GM19328 (cell line): ENCODE measurements around the gene CD1D.
"Not testable (repeated sequence)": the region's sequence is repeated elsewhere in the genome, so short reads cannot be mapped to it uniquely, and the experiment has no call there.

Source experiments
- ATAC-seq: cut with Tn5 transposase; IDR thresholded peaks from one replicate; pipeline ENCODE4 v1.9.1; 2021; ENCODE audit warnings: mild to moderate bottlenecking, moderate library complexity; ENCODE audit not compliant: unreplicated experiment

The CD1D gene

GRCh38 chr1:158175915-158176314 lies 4.8 kb upstream of the CD1D start:
- not testable (repeated sequence) for ATAC-seq

- no peak for ATAC-seq
Observed at GRCh38 chr1:158176399-158176798, 4.3 kb upstream of the CD1D start.

GRCh38 chr1:158176849-158177699 lies 3.6 kb upstream of the CD1D start:
- ATAC-seq = not testable (repeated sequence)

GRCh38 chr1:158177700-158178450 lies 2.8 kb upstream of the CD1D start:
- ATAC-seq = no peak

- ATAC-seq = peak; percentile 96
Observed at GRCh38 chr1:158179301-158180041, 1.2 kb upstream of the CD1D start.

- no peak for ATAC-seq
Observed at GRCh38 chr1:158181577-158181922, 855 bp downstream of the CD1D start.

GRCh38 chr1:158185770-158186169 lies 5.1 kb downstream of the CD1D start:
- ATAC-seq = no peak

- no peak for ATAC-seq
Observed at GRCh38 chr1:158186180-158186579, 5.5 kb downstream of the CD1D start.

- no peak for ATAC-seq
Observed at GRCh38 chr1:158188611-158189010, 7.9 kb downstream of the CD1D start.

- no peak for ATAC-seq
Observed at GRCh38 chr1:158189624-158190023, 8.9 kb downstream of the CD1D start.

GRCh38 chr1:158191299-158191698 lies 10.6 kb downstream of the CD1D start:
- no peak for ATAC-seq

- ATAC-seq = no peak
Observed at GRCh38 chr1:158196461-158196860, 15.8 kb downstream of the CD1D start.

GRCh38 chr1:158199849-158200248 lies 19.2 kb downstream of the CD1D start:
- ATAC-seq = no peak

GRCh38 chr1:158200527-158200926 lies 19.8 kb downstream of the CD1D start:
- no peak for ATAC-seq

GRCh38 chr1:158203693-158204457 lies 23.2 kb downstream of the CD1D start:
- no peak for ATAC-seq

GRCh38 chr1:158204458-158204827 lies 23.7 kb downstream of the CD1D start:
- no peak for ATAC-seq

GRCh38 chr1:158208586-158209116 lies 28.0 kb downstream of the CD1D start:
- no peak for ATAC-seq

- no peak for ATAC-seq
Observed at GRCh38 chr1:158212320-158212719, 31.6 kb downstream of the CD1D start.

- ATAC-seq = not testable (repeated sequence)
Observed at GRCh38 chr1:158223445-158223844, 42.8 kb downstream of the CD1D start.

- no peak for ATAC-seq
Observed at GRCh38 chr1:158227904-158228623, 47.4 kb downstream of the CD1D start.
